Ishikawa (cell line): ENCODE measurements around the gene TMEM120B.
A peak's percentile ranks its signal among the peaks of the same experiment; 100 is the strongest.

Experiments used
- CEBPB ChIP-seq: IDR thresholded peaks from 2 replicates; pipeline ENCODE4 v1.6.1; 2012
- CREB1 ChIP-seq: IDR thresholded peaks from 2 replicates; pipeline ENCODE4 v1.6.1; 2012; ENCODE audit warnings: low read depth
- EGR1 ChIP-seq: IDR thresholded peaks from 2 replicates; pipeline ENCODE4 v1.6.1; 2012
- EP300 ChIP-seq: IDR thresholded peaks from 2 replicates; pipeline ENCODE4 v1.6.1; 2012; ENCODE audit warnings: borderline replicate concordance
- FOXM1 ChIP-seq: IDR thresholded peaks from 2 replicates; pipeline ENCODE4 v1.6.1; 2012; ENCODE audit warnings: low read depth, borderline replicate concordance
- MAX ChIP-seq: IDR thresholded peaks from 2 replicates; pipeline ENCODE4 v1.6.1; 2012
- NFIC ChIP-seq: IDR thresholded peaks from 2 replicates; pipeline ENCODE4 v1.6.1; 2012
- RAD21 ChIP-seq: IDR thresholded peaks from 2 replicates; pipeline ENCODE4 v1.6.1; 2012; ENCODE audit warnings: low read depth
- REST ChIP-seq: IDR thresholded peaks from 2 replicates; pipeline ENCODE4 v1.6.1; 2012; ENCODE audit warnings: low read depth, mild to moderate bottlenecking
- TAF1 ChIP-seq: IDR thresholded peaks from 2 replicates; pipeline ENCODE4 v1.6.1; 2012; ENCODE audit warnings: low read depth, mild to moderate bottlenecking
- TCF12 ChIP-seq: IDR thresholded peaks from 2 replicates; pipeline ENCODE4 v1.6.1; 2012; ENCODE audit warnings: low read depth
- TEAD4 ChIP-seq: IDR thresholded peaks from 2 replicates; pipeline ENCODE4 v1.6.1; 2012
- USF1 ChIP-seq: IDR thresholded peaks from 2 replicates; pipeline ENCODE4 v1.6.1; 2012
- YY1 ChIP-seq: IDR thresholded peaks from 2 replicates; pipeline ENCODE4 v1.6.1; 2012; ENCODE audit warnings: low read depth
- ZBTB7A ChIP-seq: IDR thresholded peaks from 2 replicates; pipeline ENCODE4 v1.6.1; 2012; ENCODE audit warnings: low read depth

TMEM120B gene

GRCh38 chr12:121712461-121713256 is at the start of gene TMEM120B:
Gene TMEM120B, plus strand, starts transcription at chr12:121712752. Its CDS starts 144 bp downstream, at chr12:121712896.
- peak; percentile 25; the same call in 1 of the 2 replicates for TF ChIP-seq TCF12
- peak; percentile 19; the same call in 1 of the 2 replicates for TF ChIP-seq USF1
- no peak for TF ChIP-seq CEBPB
- peak; percentile 63 for TF ChIP-seq TAF1
- no peak for TF ChIP-seq YY1
- TF ChIP-seq EGR1, result 0 out of 2 replicates have a peak, but pooled peaks have one; percentile 16
- peak; percentile 71; the same call in 1 of the 2 replicates for TF ChIP-seq MAX
- no peak for TF ChIP-seq NFIC
- peak; percentile 82 for TF ChIP-seq ZBTB7A
- peak; percentile 65; the same call in 1 of the 2 replicates for TF ChIP-seq CREB1

GRCh38 chr12:121663610-121663929 is 49.0 kb upstream of the TMEM120B start:
- TF ChIP-seq NFIC (no peak), CREB1 (no peak), RAD21 (no peak), ZBTB7A (no peak), TAF1 (no peak), USF1 (no peak), EGR1 (no peak), MAX (no peak), YY1 (no peak), TCF12 (no peak), FOXM1 (no peak), CEBPB (no peak), REST (no peak), EP300 (no peak), TEAD4 (no peak)

- no peak for TF ChIP-seq CREB1
- TF ChIP-seq RAD21, result peak; percentile 38
These were observed 43.6 kb upstream of the TMEM120B start for GRCh38 chr12:121668750-121669520.

GRCh38 chr12:121669521-121669900 is 43.0 kb upstream of the TMEM120B start, which contains the start of gene MORN3:
Gene MORN3, minus strand, starts transcription at chr12:121669654. Its CDS starts 171 bp downstream, at chr12:121669483.
- TF ChIP-seq CEBPB (0 out of 2 replicates have a peak, but pooled peaks have one; percentile 31), MAX (no peak)

- 0 out of 2 replicates have a peak, but pooled peaks have one; percentile 28 for TF ChIP-seq ZBTB7A
- TF ChIP-seq CREB1, result no peak
These were observed 39.5 kb upstream of the TMEM120B start for GRCh38 chr12:121673013-121673511.

GRCh38 chr12:121676190-121676589 is 36.4 kb upstream of the TMEM120B start:
- no peak for TF ChIP-seq NFIC
- TF ChIP-seq FOXM1, result no peak
- TF ChIP-seq REST, result no peak
- TF ChIP-seq EGR1, result no peak
- no peak for TF ChIP-seq TAF1
- TF ChIP-seq RAD21, result no peak
- no peak for TF ChIP-seq CREB1
- no peak for TF ChIP-seq EP300
- TF ChIP-seq USF1, result no peak
- TF ChIP-seq CEBPB, result no peak
- no peak for TF ChIP-seq YY1
- TF ChIP-seq MAX, result no peak
- no peak for TF ChIP-seq TEAD4
- TF ChIP-seq ZBTB7A, result no peak
- no peak for TF ChIP-seq TCF12
